Measurements from ENCODE around the gene SCLY. TPM values are rescaled to one million over a fixed set of nuclear protein-coding genes. Genes with fewer than 3 reads are reported as not detected.

The SCLY gene
- total and polyA plus RNA-seq, 2 of the 13 experiments (the other 11 are each of a cell fraction or from before 2014, with no cell fraction given): 27.9 to 38.6 TPM

DNA sequence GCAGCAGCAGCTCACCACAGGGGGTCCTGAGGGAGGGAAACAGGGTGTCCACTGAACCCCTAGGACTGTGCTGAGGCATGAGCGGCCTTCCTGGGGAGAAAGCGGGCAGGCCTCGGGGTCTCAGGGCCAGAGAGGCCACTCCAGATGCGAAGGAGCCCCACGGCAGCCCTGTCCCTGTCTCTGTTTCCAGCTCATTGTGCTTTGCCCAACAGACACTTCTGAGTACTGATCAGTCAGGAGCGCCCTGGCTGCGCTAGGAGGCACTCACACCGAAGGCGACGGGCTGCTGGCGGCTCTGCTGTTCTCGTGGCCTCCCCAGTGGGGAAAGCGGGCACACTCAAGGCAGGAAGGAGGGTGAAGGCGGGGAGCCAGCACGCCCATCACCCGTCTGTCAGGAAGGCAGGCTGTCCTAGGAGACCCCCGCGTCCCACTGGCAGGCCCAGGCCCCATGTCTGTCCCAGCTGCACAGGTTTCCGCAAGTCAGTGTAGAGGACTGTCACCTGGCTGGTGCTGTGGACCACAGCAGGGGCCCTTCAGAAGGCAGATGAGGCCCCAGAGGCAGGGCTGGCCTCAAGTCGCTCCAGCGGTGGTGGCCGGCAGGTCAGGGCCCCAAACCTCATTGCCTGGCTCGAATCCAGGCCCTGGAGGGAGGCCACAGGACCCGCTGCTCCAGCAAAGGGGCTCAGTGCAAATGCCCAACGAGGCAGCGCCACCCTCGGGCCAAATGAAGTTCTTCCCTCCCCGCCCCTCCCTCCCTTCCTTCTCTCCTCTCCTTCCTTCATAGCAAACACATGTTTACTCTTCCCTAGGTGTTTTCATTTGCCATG is 46.1 kb downstream of the SCLY start (continued):
- TF ChIP-seq, protein P1, sequence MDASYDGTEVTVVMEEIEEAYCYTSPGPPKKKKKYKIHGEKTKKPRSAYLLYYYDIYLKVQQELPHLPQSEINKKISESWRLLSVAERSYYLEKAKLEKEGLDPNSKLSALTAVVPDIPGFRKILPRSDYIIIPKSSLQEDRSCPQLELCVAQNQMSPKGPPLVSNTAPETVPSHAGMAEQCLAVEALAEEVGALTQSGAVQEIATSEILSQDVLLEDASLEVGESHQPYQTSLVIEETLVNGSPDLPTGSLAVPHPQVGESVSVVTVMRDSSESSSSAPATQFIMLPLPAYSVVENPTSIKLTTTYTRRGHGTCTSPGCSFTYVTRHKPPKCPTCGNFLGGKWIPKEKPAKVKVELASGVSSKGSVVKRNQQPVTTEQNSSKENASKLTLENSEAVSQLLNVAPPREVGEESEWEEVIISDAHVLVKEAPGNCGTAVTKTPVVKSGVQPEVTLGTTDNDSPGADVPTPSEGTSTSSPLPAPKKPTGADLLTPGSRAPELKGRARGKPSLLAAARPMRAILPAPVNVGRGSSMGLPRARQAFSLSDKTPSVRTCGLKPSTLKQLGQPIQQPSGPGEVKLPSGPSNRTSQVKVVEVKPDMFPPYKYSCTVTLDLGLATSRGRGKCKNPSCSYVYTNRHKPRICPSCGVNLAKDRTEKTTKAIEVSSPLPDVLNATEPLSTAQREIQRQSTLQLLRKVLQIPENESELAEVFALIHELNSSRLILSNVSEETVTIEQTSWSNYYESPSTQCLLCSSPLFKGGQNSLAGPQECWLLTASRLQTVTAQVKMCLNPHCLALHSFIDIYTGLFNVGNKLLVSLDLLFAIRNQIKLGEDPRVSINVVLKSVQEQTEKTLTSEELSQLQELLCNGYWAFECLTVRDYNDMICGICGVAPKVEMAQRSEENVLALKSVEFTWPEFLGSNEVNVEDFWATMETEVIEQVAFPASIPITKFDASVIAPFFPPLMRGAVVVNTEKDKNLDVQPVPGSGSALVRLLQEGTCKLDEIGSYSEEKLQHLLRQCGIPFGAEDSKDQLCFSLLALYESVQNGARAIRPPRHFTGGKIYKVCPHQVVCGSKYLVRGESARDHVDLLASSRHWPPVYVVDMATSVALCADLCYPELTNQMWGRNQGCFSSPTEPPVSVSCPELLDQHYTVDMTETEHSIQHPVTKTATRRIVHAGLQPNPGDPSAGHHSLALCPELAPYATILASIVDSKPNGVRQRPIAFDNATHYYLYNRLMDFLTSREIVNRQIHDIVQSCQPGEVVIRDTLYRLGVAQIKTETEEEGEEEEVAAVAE (CRISPR knock-in tag; IDR thresholded peaks at IDR 0.05; ENCODE audit: borderline replicate concordance): no peak
- TF ChIP-seq TBX3 (IDR thresholded peaks at IDR 0.05; ENCODE audit: borderline replicate concordance): no peak
- no peak for TF ChIP-seq NFRKB (IDR thresholded peaks at IDR 0.05)
- TF ChIP-seq ZNF12 (CRISPR knock-in tag; IDR thresholded peaks at IDR 0.05): no peak
- no peak for TF ChIP-seq CBX2 (IDR thresholded peaks at IDR 0.05; ENCODE audit: low read depth, low read length)
- TF ChIP-seq CBX2 (CRISPR knock-in tag; IDR thresholded peaks at IDR 0.05; ENCODE audit: low read depth): no peak; the same call in 1 of the 2 replicates
- no peak for TF ChIP-seq MBNL3 (CRISPR knock-in tag; conservative IDR thresholded peaks at IDR 0.05)
- no peak for TF ChIP-seq ZNF44 (CRISPR knock-in tag; IDR thresholded peaks at IDR 0.05)
- no peak for TF ChIP-seq KDM6A (CRISPR knock-in tag; IDR thresholded peaks at IDR 0.05; ENCODE audit: low read depth)
- no peak for TF ChIP-seq ZNF703 (CRISPR knock-in tag; IDR thresholded peaks at IDR 0.05; ENCODE audit: borderline replicate concordance)
- no peak for TF ChIP-seq HDAC6 (IDR thresholded peaks at IDR 0.05; ENCODE audit: low read depth, low read length)
- no peak for TF ChIP-seq ISX (CRISPR knock-in tag; conservative IDR thresholded peaks at IDR 0.05)
- TF ChIP-seq PAF1 (CRISPR knock-in tag; IDR thresholded peaks at IDR 0.05): no peak
- TF ChIP-seq, protein P2, sequence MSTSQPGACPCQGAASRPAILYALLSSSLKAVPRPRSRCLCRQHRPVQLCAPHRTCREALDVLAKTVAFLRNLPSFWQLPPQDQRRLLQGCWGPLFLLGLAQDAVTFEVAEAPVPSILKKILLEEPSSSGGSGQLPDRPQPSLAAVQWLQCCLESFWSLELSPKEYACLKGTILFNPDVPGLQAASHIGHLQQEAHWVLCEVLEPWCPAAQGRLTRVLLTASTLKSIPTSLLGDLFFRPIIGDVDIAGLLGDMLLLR (CRISPR knock-in tag; IDR thresholded peaks at IDR 0.05): peak; percentile 27; the same call in 1 of the 2 replicates
- no peak for TF ChIP-seq MAFG (CRISPR knock-in tag; IDR thresholded peaks at IDR 0.05)
- no peak for TF ChIP-seq FOXP1 (IDR thresholded peaks at IDR 0.05)
- TF ChIP-seq FOXP1 (CRISPR knock-in tag; IDR thresholded peaks at IDR 0.05): no peak
- TF ChIP-seq, protein P3, sequence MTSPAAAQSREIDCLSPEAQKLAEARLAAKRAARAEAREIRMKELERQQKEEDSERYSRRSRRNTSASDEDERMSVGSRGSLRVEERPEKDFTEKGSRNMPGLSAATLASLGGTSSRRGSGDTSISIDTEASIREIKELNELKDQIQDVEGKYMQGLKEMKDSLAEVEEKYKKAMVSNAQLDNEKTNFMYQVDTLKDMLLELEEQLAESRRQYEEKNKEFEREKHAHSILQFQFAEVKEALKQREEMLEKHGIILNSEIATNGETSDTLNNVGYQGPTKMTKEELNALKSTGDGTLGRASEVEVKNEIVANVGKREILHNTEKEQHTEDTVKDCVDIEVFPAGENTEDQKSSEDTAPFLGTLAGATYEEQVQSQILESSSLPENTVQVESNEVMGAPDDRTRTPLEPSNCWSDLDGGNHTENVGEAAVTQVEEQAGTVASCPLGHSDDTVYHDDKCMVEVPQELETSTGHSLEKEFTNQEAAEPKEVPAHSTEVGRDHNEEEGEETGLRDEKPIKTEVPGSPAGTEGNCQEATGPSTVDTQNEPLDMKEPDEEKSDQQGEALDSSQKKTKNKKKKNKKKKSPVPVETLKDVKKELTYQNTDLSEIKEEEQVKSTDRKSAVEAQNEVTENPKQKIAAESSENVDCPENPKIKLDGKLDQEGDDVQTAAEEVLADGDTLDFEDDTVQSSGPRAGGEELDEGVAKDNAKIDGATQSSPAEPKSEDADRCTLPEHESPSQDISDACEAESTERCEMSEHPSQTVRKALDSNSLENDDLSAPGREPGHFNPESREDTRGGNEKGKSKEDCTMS (CRISPR knock-in tag; conservative IDR thresholded peaks at IDR 0.05): no peak
- TF ChIP-seq, protein P4, sequence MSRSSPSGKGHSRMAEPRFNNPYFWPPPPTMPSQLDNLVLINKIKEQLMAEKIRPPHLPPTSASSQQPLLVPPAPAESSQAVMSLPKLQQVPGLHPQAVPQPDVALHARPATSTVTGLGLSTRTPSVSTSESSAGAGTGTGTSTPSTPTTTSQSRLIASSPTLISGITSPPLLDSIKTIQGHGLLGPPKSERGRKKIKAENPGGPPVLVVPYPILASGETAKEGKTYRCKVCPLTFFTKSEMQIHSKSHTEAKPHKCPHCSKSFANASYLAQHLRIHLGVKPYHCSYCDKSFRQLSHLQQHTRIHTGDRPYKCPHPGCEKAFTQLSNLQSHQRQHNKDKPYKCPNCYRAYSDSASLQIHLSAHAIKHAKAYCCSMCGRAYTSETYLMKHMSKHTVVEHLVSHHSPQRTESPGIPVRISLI (CRISPR knock-in tag; IDR thresholded peaks at IDR 0.05; ENCODE audit: borderline replicate concordance): no peak
- no peak for TF ChIP-seq FIP1L1 (IDR thresholded peaks at IDR 0.05; ENCODE audit: borderline replicate concordance, insufficient read depth, low read depth, low read length)
- no peak for TF ChIP-seq PRMT3 (CRISPR knock-in tag; IDR thresholded peaks at IDR 0.05; ENCODE audit: borderline replicate concordance, low read depth)
- TF ChIP-seq ZNF317 (CRISPR knock-in tag; IDR thresholded peaks at IDR 0.05): no peak
- no peak for TF ChIP-seq ZNF230 (CRISPR knock-in tag; IDR thresholded peaks at IDR 0.05)
